Sigmoid colon (tissue), 7 donors: ENCODE data around the gene ANGPTL4. TPM values are rescaled to one million over a fixed set of nuclear protein-coding genes. Genes with fewer than 3 reads are reported as not detected.
"Not testable (repeated sequence)": the region's sequence is repeated elsewhere in the genome, so short reads cannot be mapped to it uniquely, and the experiment has no call there.

Experiments used
- DNase-seq: peaks from one replicate; pipeline ENCODE4 v3.0.0-alpha.2; 2019
- H3K27ac ChIP-seq, 4 donors: fragments of 200-600 bp; sonication (generic); one replicate each; pipeline ENCODE4 v1.5.1; 2016 to 2019; ENCODE audit warnings: mild to moderate bottlenecking in 1 of 4
- H3K27me3 ChIP-seq, 3 donors: fragments of 200-600 bp; sonication (generic); one replicate each; pipeline ENCODE4 v1.5.1; 2019; ENCODE audit warnings: mild to moderate bottlenecking in 1 of 3
- H3K36me3 ChIP-seq, 4 donors: fragments of 200-600 bp; sonication (generic); one replicate each; pipeline ENCODE4 v1.5.1; 2016 to 2019
- H3K4me1 ChIP-seq, 4 donors: fragments of 200-600 bp; sonication (generic); one replicate each; pipeline ENCODE4 v1.5.1; 2017 to 2019
- H3K4me3 ChIP-seq, 4 donors: fragments of 200-600 bp; sonication (generic); one replicate each; pipeline ENCODE4 v1.5.1; 2017 to 2019; ENCODE audit warnings: mild to moderate bottlenecking in 2 of 4, moderate library complexity in 1 of 4
- H3K9me3 ChIP-seq, 4 donors: fragments of 200-600 bp in 3 of 4; sonication (generic) in 3 of 4; one replicate each; pipeline versions ENCODE4 v1.5.1 to v1.6.1; 2013 to 2019
- CTCF ChIP-seq, 4 experiments: fragments of 450-650 bp in 3 of 4; fragments of 200-600 bp in 1 of 4; IDR thresholded peaks; one replicate each; pipeline ENCODE4 v1.5.1; 2016 to 2019; ENCODE audit warnings: antibody characterized with exemption in 4 of 4, mild to moderate bottlenecking in 3 of 4, moderate library complexity in 2 of 4
- EP300 ChIP-seq, 4 donors: sonication (generic); formaldehyde crosslinking; IDR thresholded peaks; one replicate each; pipeline ENCODE4 v1.6.1; 2017; ENCODE audit warnings: antibody characterized with exemption in 4 of 4
- POLR2A ChIP-seq, 2 donors: fragments of 450-650 bp; IDR thresholded peaks; one replicate each; pipeline ENCODE4 v1.6.1; 2016; ENCODE audit warnings: antibody characterized with exemption in 2 of 2, mild to moderate bottlenecking in 2 of 2, moderate library complexity in 2 of 2
- POLR2AphosphoS5 ChIP-seq, 4 donors: sonication (generic); formaldehyde crosslinking; IDR thresholded peaks; one replicate each; pipeline ENCODE4 v1.6.1; 2017; ENCODE audit warnings: antibody characterized with exemption in 4 of 4
- whole genome bisulfite sequencing, 2 donors: extraction: QIAGEN DNeasy Blood & Tissue Kit; methylation state at CpG; one replicate each; pipeline ENCODE4 v1.1.7; 2013; 5-methylcytosine and 5-hydroxymethylcytosine counted together
- intact Hi-C: fragments of 100-400 bp; cut with DNase I; formaldehyde crosslinking; loops from one replicate; pipeline ENCODE4 v1.15.1; 2023
- polyA plus RNA-seq, 3 donors: library from polyadenylated mRNA; stranded (reverse); fragments of 200-250 nt; gene quantifications; one replicate each; pipeline ENCODE4 v1.2.3, GENCODE V29; 2013
- total RNA-seq, 4 donors: library from RNA; depleted of rRNA; stranded (reverse); fragments of >200 nt; gene quantifications; one replicate each; pipeline ENCODE4 v1.1.0, GENCODE V29; 2016
- donor health status: healthy with polysubstance abuse.
- donor health status: Bipolar disorder and iron deficiency.
- donor health status: healthy.

The ANGPTL4 gene
- total and polyA plus RNA-seq, 7 donors = 2.3 to 31.6 (median 10.3) TPM

GRCh38 chr19:8338835-8339234 lies 25.1 kb upstream of the ANGPTL4 start:
- TF ChIP-seq CTCF (IDR thresholded peaks at IDR 0.05) (no peak), EP300 (IDR thresholded peaks at IDR 0.05) (no peak), POLR2A (IDR thresholded peaks at IDR 0.05) (no peak), POLR2AphosphoS5 (IDR thresholded peaks at IDR 0.05) (no peak)
- peaks cover 0 to 33% (median 22%) of the 10 kb centered on the region in 4 donors for H3K4me1 ChIP-seq
- 62 to 77% methylated on average over 6 of the region's 6 CpGs for WGBS, 2 donors
- no peak for DNase-seq
- no peak overlapping the region for H3K4me3 ChIP-seq
- no peaks in the 10 kb centered on the region for H3K9me3 ChIP-seq
- no peak overlapping the region for H3K27ac ChIP-seq
- H3K36me3 ChIP-seq = no peaks in the 10 kb centered on the region
- H3K27me3 ChIP-seq = peaks cover 30 to 68% (median 57%) of the 10 kb centered on the region in 3 donors
- intact Hi-C loops = no loop called here

- DNase-seq = peak; percentile 87
- Histone ChIP-seq H3K4me3 (no peak overlapping the region), H3K27me3 (peaks cover 17 to 66% (median 50%) of the 10 kb centered on the region in 3 donors), H3K27ac (peak overlapping the region in 2 of 4 donors; percentile 10 to 81), H3K9me3 (no peaks in the 10 kb centered on the region), H3K4me1 (peaks cover 0 to 16% (median 9%) of the 10 kb centered on the region in 4 donors), H3K36me3 (no peaks in the 10 kb centered on the region)
- intact Hi-C loops = no loop called here
- TF ChIP-seq POLR2AphosphoS5 (IDR thresholded peaks at IDR 0.05) (peak; percentile 34 to 76 (median 65)), EP300 (IDR thresholded peaks at IDR 0.05) (peak in 1 of 4 donors; percentile 14), POLR2A (IDR thresholded peaks at IDR 0.05) (no peak), CTCF (IDR thresholded peaks at IDR 0.05) (peak in 1 of 4 experiments; percentile 12)
- WGBS, 2 donors = 12 to 17% methylated on average over 15 of the region's 15 CpGs
These were observed 23.4 kb upstream of the ANGPTL4 start for GRCh38 chr19:8340341-8341096.

DNA sequence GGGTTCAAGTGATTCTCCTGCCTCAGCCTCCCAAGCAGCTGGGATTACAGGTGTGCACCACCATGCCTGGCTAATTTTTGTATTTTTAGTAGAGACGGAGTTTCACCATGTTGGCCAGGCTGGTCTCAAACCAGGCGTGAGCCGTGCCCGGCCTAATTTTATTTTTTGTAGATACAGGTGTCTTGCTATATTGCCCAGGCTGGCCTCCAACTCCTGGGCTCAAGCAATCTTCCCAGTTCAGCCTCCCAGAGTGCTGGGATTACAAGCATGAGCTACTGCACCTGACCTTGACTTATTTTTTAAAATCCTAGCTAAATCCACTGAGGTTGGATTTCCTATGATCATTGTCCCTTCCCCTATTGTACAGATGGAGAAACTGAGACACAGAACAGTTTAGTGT lies 22.5 kb upstream of the ANGPTL4 start:
- H3K9me3 ChIP-seq, H3K36me3 ChIP-seq, DNase-seq, intact Hi-C loops, H3K4me3 ChIP-seq: not testable (repeated sequence)
- WGBS, 2 donors = 74 to 90% methylated on average over 4 of the region's 4 CpGs
- peak overlapping the region in 3 of 4 donors; percentile 10 to 81 (median 45) for H3K27ac ChIP-seq
- peaks cover 0 to 13% (median 8%) of the 10 kb centered on the region in 4 donors for H3K4me1 ChIP-seq
- peaks cover 13 to 58% (median 44%) of the 10 kb centered on the region in 3 donors for H3K27me3 ChIP-seq

- 34 to 47% methylated on average over 14 of the region's 14 CpGs for WGBS, 2 donors
- H3K27me3 ChIP-seq = peaks cover 13 to 50% (median 42%) of the 10 kb centered on the region in 3 donors
These were observed 21.7 kb upstream of the ANGPTL4 start for GRCh38 chr19:8342316-8342683.

More at GRCh38 chr19:8342316-8342683, 21.7 kb upstream of the ANGPTL4 start:
- Histone ChIP-seq H3K27ac (peak overlapping the region in 3 of 4 donors; percentile 45 to 81 (median 60)), H3K36me3 (no peaks in the 10 kb centered on the region), H3K4me1 (peaks cover 0 to 13% (median 8%) of the 10 kb centered on the region in 4 donors), H3K9me3 (no peaks in the 10 kb centered on the region), H3K4me3 (peak overlapping the region; percentile 34 to 49 (median 43))
- intact Hi-C loops = no loop called here
- TF ChIP-seq CTCF (IDR thresholded peaks at IDR 0.05) (no peak), POLR2A (IDR thresholded peaks at IDR 0.05) (no peak), POLR2AphosphoS5 (IDR thresholded peaks at IDR 0.05) (no peak), EP300 (IDR thresholded peaks at IDR 0.05) (no peak)
- no peak for DNase-seq
